Panc1 (cell line): ENCODE data around the gene FILIP1.

Experiments
- CTCF ChIP-seq: fragments of 450-650 bp; IDR thresholded peaks from 2 replicates; pipeline ENCODE4 v1.5.1; 2017; ENCODE audit warnings: mild to moderate bottlenecking
- POLR2AphosphoS5 ChIP-seq: IDR thresholded peaks from 2 replicates; pipeline ENCODE4 v1.6.1; 2012; ENCODE audit warnings: mild to moderate bottlenecking, low read depth, low read length, moderate library complexity

GRCh38 chr6:75333676-75334200 is 159.9 kb downstream of the FILIP1 start:
- TF ChIP-seq CTCF (no peak), POLR2AphosphoS5 (no peak)
